Caki2 (cell line): Measurements from ENCODE around the gene DENND6A. TPM values are rescaled to one million over a fixed set of nuclear protein-coding genes. Genes with fewer than 3 reads are reported as not detected.
"Not testable (repeated sequence)": the region's sequence is repeated elsewhere in the genome, so short reads cannot be mapped to it uniquely, and the experiment has no call there.

ENCODE experiments used
- DNase-seq: peaks from one replicate; pipeline ENCODE4 v3.0.0-alpha.2; 2015; ENCODE audit warnings: low read depth
- in situ Hi-C: cut with HindIII; loops from 2 replicates; pipeline ENCODE4 v1.10.0; 2016; ENCODE audit warnings: low sequenced_read_pairs, low pct_unique_long_range_greater_than_20kb, mixed read lengths
- total RNA-seq: library from RNA; depleted of rRNA; stranded (reverse); fragments of >200 nt; shearing (Covaris generic); gene quantifications from 2 replicates; pipeline ENCODE4 v1.2.3, GENCODE V29; 2014; ENCODE audit warnings: low replicate concordance; rRNA removed

DENND6A gene, protein sequence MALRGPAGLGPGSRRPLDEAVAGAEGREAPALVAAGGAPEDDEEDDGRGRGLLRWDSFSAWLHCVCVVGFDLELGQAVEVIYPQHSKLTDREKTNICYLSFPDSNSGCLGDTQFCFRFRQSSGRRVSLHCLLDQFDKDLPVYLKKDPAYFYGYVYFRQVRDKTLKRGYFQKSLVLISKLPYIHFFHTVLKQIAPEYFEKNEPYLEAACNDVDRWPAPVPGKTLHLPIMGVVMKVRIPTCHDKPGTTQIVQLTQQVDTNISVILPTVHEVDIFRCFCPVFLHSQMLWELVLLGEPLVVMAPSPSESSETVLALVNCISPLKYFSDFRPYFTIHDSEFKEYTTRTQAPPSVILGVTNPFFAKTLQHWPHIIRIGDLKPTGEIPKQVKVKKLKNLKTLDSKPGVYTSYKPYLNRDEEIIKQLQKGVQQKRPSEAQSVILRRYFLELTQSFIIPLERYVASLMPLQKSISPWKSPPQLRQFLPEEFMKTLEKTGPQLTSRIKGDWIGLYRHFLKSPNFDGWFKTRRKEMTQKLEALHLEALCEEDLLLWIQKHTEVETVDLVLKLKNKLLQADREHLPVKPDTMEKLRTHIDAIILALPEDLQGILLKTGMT
- total RNA-seq: 12.7 and 33.3 TPM in 2 replicates

DNA sequence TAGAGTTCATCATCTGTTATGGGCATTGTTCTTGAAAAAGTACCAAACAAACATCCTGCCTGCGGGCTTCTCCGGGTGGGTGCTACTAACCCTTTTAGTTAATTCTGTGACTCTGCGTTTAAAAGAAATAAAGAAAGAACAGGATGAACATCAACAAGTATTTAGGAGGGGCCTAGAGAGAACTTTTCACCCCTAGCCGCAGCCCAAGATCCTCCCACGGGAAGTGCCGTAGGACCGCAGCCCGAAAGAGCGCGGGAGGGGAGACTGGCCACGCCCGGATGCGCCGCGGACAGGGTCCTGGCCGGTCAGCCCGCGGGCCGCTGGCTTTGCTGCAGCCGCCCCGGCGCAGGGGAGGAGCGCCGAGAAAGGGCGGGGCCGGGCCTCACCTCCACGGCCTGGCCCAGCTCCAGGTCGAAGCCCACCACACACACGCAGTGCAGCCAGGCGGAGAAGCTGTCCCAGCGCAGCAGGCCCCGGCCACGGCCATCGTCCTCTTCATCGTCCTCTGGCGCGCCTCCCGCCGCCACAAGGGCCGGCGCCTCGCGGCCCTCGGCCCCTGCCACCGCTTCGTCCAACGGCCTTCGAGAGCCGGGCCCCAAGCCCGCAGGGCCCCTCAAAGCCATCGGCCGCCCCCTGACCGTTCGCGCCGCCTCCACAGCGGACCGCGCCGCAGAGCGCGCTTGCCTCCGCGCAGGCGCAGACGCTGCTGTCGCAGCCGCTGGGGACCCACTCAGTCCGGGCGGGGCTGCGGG lies at the start of gene DENND6A:
DENND6A (minus strand) TSS at position 682 of the 752 bp plus-strand sequence; CDS start at position 623, 59 bp downstream.
- in situ Hi-C loops: no loop called here
- DNase-seq: peak; percentile 90

DNA sequence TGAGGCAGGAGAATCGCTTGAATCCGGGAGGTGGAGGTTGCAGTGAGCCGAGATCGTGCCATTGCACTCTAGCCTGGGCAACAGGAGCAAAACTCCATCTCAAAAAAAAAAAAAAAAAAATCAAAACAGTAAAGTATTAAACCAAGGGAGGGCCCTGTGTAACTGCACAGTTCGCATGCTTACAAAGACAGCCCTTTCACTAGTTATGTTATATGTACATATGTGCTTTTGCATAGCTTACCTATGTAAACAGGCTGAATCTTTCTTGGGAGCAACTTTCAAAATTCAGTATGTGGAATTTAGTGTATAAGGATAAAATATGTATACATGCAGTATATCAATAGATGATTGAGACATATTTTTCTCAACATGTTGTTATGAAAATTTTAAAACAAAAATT lies 47.1 kb upstream of the DENND6A start:
- in situ Hi-C loops: no loop called here
- DNase-seq: no peak

DNA sequence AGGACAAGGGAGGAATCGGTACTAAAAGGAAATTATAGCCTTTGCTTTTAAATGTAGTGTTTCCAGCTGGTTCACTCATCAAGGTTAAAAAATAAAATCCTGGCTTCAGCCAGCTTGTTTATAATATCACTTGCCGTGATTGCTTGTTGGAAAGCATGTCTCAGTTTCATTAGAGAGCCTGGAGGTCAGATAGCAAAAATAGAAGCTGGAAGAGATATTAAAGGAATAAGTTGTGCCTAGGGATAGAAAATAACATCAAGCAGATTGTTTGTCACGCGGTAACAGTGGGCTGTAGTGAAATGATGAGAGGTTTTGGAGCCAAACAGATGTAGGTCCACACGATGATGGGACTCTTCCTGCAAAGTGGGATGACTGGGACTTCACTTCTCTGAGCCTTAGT lies 45.5 kb upstream of the DENND6A start:
- in situ Hi-C loops: no loop called here

DNA sequence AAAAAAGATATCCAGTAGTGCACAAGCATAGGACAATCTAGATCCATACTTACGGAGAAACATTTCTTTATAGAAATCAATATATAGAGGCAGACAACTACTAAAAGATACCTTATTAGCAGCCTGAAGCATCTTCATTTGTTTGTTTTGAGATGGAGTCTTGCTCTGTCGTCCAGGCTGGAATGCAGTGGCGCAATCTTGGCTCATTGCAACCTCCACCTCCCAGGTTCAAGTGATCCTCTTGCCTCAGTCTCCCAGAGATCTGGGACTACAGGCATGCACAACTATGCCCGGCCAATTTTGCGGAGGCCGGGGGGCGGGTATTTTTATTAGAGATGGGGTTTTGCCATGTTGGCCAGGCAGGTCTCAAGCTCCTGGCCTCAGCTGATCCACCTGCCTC lies 45.0 kb upstream of the DENND6A start:
- no peak for DNase-seq
- in situ Hi-C loops: no loop called here

More for the DNA sequence above, 45.5 kb upstream of the DENND6A start:
- no peak for DNase-seq

DNA sequence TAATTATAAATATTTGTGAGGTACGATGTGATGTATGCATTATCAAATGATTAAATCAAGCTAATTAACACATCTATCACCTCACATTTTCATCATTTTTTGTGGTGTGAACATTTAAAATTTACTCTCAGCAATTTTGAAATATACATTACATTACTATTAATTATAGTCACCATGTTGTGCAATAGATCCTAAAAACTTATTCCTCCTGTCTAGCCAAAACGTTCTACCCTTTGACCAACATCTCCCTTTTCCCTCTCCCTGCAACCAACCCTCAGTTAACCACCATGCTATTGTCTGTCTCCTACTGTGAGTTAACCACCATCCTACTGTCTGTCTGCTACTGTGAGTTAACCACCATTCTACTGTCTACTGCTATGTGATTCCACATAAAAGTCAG lies 42.5 kb upstream of the DENND6A start:
- no peak for DNase-seq
- in situ Hi-C loops: no loop called here

DNA sequence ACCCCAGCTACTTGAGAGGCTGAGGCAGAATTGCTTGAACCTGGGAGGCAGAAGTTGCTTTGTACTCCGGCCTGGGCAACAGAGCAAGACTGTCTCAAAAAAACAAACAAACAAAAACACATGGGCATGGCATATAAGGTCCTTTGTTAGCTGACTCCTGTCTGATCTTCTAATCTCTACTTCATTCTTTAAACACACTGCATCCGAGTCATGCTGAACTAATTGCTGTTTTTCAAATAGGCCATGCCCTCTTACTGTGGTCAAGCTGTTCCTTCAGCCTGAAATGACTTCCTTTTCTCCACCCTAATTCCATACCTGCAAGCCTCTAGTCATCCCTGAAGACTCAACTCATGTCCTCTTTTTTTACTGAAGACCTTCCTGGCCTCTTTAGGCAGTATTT lies 40.9 kb upstream of the DENND6A start:
- DNase-seq: peak; percentile 23
- in situ Hi-C loops: no loop called here

DNA sequence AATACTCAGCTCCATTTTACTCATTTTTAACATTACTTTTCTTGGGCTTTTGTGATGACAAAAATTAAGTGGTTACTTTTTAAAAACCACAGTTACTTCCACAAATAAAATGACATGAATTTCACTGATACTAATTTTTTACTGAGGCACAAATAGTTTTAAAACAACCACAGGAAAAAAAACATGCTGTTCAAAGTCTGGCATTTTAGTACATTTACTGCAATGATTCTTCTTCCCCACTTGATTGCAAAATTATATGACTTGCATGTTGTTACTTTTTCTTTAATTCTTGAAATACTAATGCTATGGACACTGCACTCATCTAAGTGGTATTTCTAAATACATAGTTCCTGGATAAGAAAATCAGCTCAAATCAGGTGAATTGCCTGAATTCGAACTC lies 38.4 kb upstream of the DENND6A start:
- in situ Hi-C loops: no loop called here
- DNase-seq: no peak

DNA sequence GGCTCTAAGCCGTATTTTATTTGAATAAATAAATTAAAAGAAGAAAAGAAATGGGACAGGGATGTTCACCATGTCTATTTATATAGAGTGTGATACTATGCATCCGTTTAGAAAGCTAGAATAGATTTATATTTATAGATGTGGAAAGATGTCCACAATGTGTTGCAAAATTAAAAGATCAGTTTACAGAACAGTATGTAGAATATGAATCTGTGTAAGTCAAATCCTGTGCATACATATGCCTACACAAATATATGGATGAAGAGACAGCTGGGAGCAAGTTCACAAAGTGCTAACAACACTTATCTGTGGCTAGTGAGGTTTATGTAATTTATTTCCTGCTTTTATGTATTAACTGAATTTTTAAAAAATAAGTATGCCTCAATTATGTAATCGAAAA lies 37.8 kb upstream of the DENND6A start:
- no peak for DNase-seq
- in situ Hi-C loops: no loop called here

DNA sequence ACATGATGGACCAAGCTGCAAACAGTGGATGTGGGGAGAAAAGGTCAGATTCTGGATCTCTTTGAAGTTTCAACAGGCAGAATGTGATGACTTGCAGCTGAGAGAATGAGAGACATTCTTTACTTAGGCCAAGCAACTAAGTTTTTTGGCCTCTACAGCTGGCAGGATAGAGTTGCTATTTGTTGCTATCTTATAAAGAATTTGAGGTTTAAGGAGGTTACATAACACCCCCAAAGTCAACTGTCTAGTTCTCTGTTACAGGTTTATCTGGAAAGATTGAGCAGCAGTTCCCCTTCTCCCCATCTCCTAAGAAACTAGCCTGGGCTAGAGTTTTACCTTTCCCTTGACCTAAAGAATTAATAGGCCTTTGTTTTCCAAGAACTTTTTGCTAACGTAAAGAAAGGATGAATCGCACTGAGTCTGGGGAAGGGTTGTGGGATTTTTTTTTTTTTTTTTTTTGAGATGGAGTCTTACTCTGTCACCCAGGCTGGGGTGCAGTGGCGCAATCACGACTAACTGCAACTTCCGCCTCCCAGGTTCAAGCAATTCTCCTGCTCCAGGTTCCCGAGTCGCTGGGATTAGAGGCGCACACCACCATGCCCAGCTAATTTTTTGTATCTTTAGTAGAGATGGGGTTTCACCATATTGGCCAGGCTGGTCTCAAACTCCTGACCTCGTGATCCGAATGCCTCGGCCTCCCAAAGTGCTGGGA lies 36.6 kb upstream of the DENND6A start:
- DNase-seq: no peak
- in situ Hi-C loops: no loop called here

DNA sequence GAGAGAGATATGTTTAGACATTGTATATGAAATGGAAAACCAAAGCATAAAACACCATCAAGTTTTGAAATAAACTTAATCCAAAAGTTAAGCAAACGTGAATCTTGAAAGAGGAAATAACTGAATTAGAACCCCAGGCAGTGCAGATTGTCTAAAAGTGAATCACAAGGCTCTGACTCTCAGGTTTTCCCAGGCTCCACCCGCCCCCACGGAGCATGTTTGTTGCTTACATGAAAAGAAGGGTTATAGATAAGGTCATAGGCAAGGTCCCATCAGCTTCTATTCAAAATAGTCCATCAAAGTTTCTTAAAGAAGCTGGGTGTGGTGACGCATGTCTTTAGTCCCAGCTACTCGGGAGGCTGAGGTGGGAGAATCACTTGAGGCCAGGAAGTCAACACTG lies 34.2 kb upstream of the DENND6A start:
- in situ Hi-C loops: no loop called here
- no peak for DNase-seq

DNA sequence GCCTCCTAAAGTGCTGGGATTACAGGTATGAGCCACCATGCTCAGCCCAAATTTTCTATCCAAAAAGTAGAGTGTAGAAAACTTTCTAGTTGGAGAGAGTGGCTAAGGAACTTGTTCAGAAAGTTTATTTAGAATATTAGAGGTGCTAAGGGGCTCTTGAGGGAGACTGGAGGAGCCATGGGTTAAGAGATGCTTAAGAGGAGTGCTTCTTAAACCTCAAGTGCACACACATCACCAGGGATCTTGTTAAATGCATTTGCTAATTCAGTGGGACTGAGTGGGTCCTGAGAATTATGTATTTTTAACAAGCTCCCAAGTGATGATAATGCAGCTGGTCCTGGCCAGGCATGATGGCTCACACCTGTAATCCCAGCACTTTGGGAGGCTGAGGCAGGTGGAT lies 33.5 kb upstream of the DENND6A start:
- DNase-seq: no peak
- in situ Hi-C loops: no loop called here

DNA sequence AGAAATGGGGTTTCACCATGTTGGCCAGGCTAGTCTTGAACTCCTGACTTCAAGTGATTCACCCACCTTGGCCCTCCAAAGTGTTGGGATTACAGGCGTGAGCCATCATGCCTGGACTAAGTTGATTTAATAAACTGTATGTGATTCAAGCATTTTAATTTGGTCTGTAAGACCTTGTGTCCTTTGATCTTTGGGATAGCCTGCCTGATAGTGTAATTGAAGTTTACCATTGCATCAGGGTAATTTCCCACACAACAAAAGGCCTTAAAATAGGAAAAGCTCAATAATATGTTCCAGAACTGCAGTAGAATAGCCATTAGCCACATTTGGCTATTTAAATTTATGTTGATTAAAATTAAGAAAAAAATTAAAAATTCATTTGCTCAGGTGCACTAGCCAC lies 25.2 kb upstream of the DENND6A start:
- no peak for DNase-seq
- in situ Hi-C loops: no loop called here

DNA sequence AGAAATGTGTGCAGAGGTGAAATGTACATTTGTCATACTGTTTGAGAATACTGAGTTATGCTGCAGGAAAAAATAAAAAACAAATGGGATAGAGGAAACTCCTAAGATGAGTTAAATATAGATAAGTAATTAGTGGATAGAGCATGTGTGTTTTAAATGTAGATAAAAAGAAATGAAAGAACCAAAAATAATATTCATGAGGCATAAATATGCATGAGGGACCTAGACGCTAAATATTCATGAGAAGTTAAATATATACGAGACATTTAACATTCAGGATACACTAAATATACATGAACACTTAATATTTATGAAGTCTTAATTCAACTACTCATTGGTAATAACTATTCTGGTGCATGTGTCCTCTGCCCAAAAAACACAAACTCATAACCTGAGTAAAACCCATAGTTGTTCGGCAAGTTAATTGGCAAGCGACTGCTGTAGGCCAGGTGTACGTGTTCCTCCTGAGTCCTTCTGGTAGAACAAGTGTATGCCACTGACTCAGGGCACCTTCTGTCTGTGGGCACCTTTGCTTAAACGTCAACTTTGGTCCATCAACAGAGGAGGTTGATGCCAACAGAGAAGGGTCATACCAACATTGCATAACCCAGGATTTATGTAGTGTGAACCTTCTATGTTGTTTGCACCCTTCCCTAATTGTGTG lies 24.5 kb upstream of the DENND6A start:
- no peak for DNase-seq
- in situ Hi-C loops: no loop called here

DNA sequence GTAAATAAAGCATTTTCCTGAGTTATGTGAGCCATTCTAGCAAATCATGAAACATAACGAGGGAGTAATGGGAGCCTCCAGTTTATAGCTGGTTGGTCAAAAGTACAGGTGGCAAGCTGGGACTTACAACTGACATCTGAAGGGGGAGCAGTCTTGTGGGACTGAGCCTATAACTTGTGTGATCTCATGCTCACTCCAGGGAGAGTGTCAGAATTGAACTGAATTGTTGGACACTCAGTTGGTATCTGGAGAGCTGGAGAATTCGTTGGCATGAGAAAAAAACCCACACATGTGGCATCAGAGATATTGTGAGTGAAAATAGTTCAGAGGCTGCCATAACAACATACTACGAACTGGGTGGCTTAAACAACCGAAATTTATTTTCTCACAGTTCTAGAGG lies 22.8 kb upstream of the DENND6A start:
- no peak for DNase-seq
- in situ Hi-C loops: no loop called here

DNA sequence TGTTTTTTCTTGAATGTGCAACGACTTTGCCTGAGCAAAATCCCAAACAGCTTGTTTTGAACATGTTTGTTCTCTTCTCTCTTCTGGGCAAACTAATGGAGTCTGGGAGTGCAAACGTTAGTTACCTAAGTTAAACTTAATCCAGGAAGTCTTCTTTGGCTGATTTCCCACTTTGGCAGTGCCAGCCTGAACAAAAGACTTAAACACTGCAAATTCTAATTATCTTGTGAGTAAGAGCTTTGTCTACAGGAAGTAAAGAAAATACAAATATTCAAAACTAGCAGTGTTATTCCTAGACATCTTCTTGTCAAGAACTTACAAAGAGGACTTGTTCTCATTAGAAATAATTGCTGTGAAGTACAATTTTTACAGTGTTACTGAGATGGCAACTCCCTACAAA lies 16.7 kb upstream of the DENND6A start:
- DNase-seq: no peak
- in situ Hi-C loops: no loop called here

DNA sequence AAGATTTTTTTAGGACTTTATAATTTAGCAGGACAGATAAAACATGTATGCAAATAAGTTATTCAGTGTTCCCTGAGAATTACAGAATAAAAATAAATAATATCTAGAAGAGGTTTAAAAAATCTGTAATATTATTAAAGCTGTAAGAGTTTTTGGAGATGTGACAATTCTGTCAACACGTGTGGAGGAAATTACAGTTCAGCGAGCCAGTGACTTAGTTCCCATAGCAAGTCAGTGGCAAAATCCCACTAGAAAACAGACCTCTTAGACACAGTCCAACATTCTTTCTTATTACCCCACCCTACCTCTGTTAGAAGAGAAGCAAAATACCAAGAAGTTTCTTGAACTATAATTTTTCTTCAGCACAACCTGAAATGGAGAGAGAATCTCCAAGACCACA lies 16.2 kb upstream of the DENND6A start:
- no peak for DNase-seq
- in situ Hi-C loops: no loop called here

DNA sequence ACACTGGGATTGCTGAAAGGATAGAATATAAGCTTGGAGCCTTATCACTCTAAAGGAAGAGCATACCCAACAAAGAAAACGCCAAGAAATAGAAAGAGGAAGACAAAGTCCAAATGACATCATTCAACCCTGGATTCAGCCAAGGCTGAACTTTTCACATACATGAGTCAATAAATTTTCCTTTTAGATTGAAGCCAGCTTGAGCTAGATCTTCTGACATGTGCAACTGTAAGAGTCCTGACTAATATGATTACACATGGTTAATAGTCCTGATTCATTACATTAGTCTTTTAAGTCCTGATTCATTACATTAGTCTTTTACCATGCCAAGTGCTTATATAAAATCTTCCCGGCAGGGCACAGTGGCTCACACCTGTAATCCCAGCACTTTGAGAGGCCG lies 13.6 kb upstream of the DENND6A start:
- in situ Hi-C loops: no loop called here
- DNase-seq: peak; percentile 63

DNA sequence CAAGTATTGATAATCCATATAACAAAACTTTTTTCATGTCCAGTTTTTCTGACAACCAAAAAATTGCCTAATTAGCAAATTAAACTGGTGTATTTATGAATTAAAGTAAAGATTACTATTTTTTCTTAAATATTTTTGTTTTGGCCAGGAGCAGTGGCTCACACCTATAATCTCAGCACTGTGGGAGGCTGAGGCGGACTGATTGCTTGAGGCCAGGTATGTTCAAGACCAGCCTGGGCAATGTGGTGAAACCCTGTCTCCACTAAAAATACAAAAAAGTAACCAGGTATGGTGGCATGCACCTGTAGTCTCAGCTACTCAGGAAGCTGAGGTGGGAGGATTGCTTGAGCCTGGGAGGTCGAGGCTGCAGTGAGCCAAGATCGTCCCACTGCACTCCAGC lies 12.5 kb upstream of the DENND6A start:
- in situ Hi-C loops, DNase-seq: not testable (repeated sequence)
